Fibroblast of villous mesenchyme (primary cell): Measurements from ENCODE around the gene PRPF18. TPM values are rescaled to one million over a fixed set of nuclear protein-coding genes. Genes with fewer than 3 reads are reported as not detected.

Experiments
- DNase-seq: peaks from one replicate; pipeline ENCODE4 v3.0.0-alpha.2; 2010; ENCODE audit warnings: low read depth
- H3K4me3 ChIP-seq: 2 replicates; pipeline ENCODE4 v1.5.1; 2011; ENCODE audit warnings: low read depth, mild to moderate bottlenecking, low read length
- CTCF ChIP-seq: IDR thresholded peaks from 2 replicates; pipeline ENCODE4 v1.5.1; 2012; ENCODE audit warnings: low read depth, mild to moderate bottlenecking, low read length; ENCODE audit not compliant: insufficient read depth
- total RNA-seq: library from RNA; depleted of rRNA; stranded (reverse); fragments of >200 nt; gene quantifications from 2 replicates; pipeline ENCODE4 v1.2.3, GENCODE V29; 2012

Gene PRPF18
- total RNA-seq, 1 donor, result 37.1 TPM

- no peak overlapping the region for H3K4me3 ChIP-seq
- no peak for TF ChIP-seq CTCF
- no peak for DNase-seq
Measured at GRCh38 chr10:13661256-13661655, 74.5 kb downstream of the PRPF18 start.

GRCh38 chr10:13665516-13666262, 78.9 kb downstream of the PRPF18 start:
- no peak for DNase-seq
- no peak for TF ChIP-seq CTCF
- no peak overlapping the region for H3K4me3 ChIP-seq

- TF ChIP-seq CTCF, result no peak
- no peak for DNase-seq
- no peak overlapping the region for H3K4me3 ChIP-seq
Measured at GRCh38 chr10:13668126-13668525, 81.4 kb downstream of the PRPF18 start.

GRCh38 chr10:13669182-13669855, 82.6 kb downstream of the PRPF18 start:
- no peak for TF ChIP-seq CTCF
- no peak overlapping the region for H3K4me3 ChIP-seq
- no peak for DNase-seq

GRCh38 chr10:13669901-13670300, 83.1 kb downstream of the PRPF18 start:
- no peak for TF ChIP-seq CTCF
- H3K4me3 ChIP-seq, result no peak overlapping the region
- no peak for DNase-seq

GRCh38 chr10:13670311-13670710, 83.5 kb downstream of the PRPF18 start:
- DNase-seq, result no peak
- H3K4me3 ChIP-seq, result no peak overlapping the region
- TF ChIP-seq CTCF, result no peak
